Measurements from ENCODE around the gene CASZ1. TPM values are rescaled to one million over a fixed set of nuclear protein-coding genes. Genes with fewer than 3 reads are reported as not detected.

The CASZ1 gene
- total and polyA plus RNA-seq, 2 donors (not counting 1 experiment from before 2014, with no cell fraction given), result 0.34 to 0.50 TPM

- Histone ChIP-seq H4K20me1 (ENCODE audit: control insufficient read depth, extremely low read depth, insufficient read depth, low read length) (no peaks in the 10 kb centered on the region), H2AFZ (ENCODE audit: low read length) (no peak overlapping the region), H3K9me3 (ENCODE audit: control insufficient read depth, insufficient read depth, low read depth, low read length) (no peaks in the 10 kb centered on the region), H3K27me3 (ENCODE audit: control insufficient read depth, insufficient read depth, low read length) (no peaks in the 10 kb centered on the region), H3K9ac (ENCODE audit: insufficient read depth, low read length) (no peak overlapping the region), H3K4me1 (ENCODE audit: control insufficient read depth, extremely low read depth, insufficient read depth, low read length) (no peaks in the 10 kb centered on the region), H3K4me3 (replicated peaks in 1 of 4; ENCODE audit: control extremely low read depth in 1 of 4, insufficient read depth in 1 of 4, low read depth in 3 of 4, low read length in 4 of 4) (no peak overlapping the region), H3K27ac (ENCODE audit: insufficient read depth, low read length) (no peak overlapping the region), H3K79me2 (ENCODE audit: control insufficient read depth, insufficient read depth, low read length) (no peaks in the 10 kb centered on the region), H3K36me3 (ENCODE audit: control insufficient read depth, insufficient read depth, low read length) (no peaks in the 10 kb centered on the region), H3K4me2 (ENCODE audit: extremely low read depth, insufficient read depth, low read length) (no peak overlapping the region)
- TF ChIP-seq CTCF (conservative IDR thresholded peaks at IDR 0.05 in 1 of 2, IDR thresholded peaks at IDR 0.05 in 1 of 2; ENCODE audit: low read depth in 1 of 2, low read length in 2 of 2), result no peak
- peak; percentile 20 to 82 for DNase-seq (ENCODE audit: low read depth in 2 of 2)
Observed at GRCh38 chr1:10607228-10607627, 189.2 kb downstream of the CASZ1 start.

GRCh38 chr1:10606064-10606463, 190.4 kb downstream of the CASZ1 start:
- Histone ChIP-seq H3K79me2 (ENCODE audit: control insufficient read depth, insufficient read depth, low read length) (no peaks in the 10 kb centered on the region), H2AFZ (ENCODE audit: low read length) (no peak overlapping the region), H3K4me2 (ENCODE audit: extremely low read depth, insufficient read depth, low read length) (no peak overlapping the region), H3K9me3 (ENCODE audit: control insufficient read depth, insufficient read depth, low read depth, low read length) (no peaks in the 10 kb centered on the region), H3K36me3 (ENCODE audit: control insufficient read depth, insufficient read depth, low read length) (no peaks in the 10 kb centered on the region), H3K27ac (ENCODE audit: insufficient read depth, low read length) (no peak overlapping the region), H3K27me3 (ENCODE audit: control insufficient read depth, insufficient read depth, low read length) (no peaks in the 10 kb centered on the region), H4K20me1 (ENCODE audit: control insufficient read depth, extremely low read depth, insufficient read depth, low read length) (no peaks in the 10 kb centered on the region), H3K4me1 (ENCODE audit: control insufficient read depth, extremely low read depth, insufficient read depth, low read length) (no peaks in the 10 kb centered on the region), H3K9ac (ENCODE audit: insufficient read depth, low read length) (no peak overlapping the region), H3K4me3 (replicated peaks in 1 of 4; ENCODE audit: control extremely low read depth in 1 of 4, insufficient read depth in 1 of 4, low read depth in 3 of 4, low read length in 4 of 4) (no peak overlapping the region)
- DNase-seq (ENCODE audit: low read depth in 2 of 2), result peak in 1 of 2 donors; percentile 71
- TF ChIP-seq EZH2 (IDR thresholded peaks at IDR 0.05; ENCODE audit: low read length, missing control alignments), result no peak

- TF ChIP-seq EZH2 (IDR thresholded peaks at IDR 0.05; ENCODE audit: low read length, missing control alignments) (no peak), CTCF (conservative IDR thresholded peaks at IDR 0.05 in 1 of 2, IDR thresholded peaks at IDR 0.05 in 1 of 2; ENCODE audit: low read depth in 1 of 2, low read length in 2 of 2) (no peak)
- no peaks in the 10 kb centered on the region for H3K27me3 ChIP-seq (ENCODE audit: control insufficient read depth, insufficient read depth, low read length)
- H3K79me2 ChIP-seq (ENCODE audit: control insufficient read depth, insufficient read depth, low read length), result no peaks in the 10 kb centered on the region
- no peak for DNase-seq (ENCODE audit: low read depth in 2 of 2)
- H3K4me3 ChIP-seq (replicated peaks in 1 of 4; ENCODE audit: control extremely low read depth in 1 of 4, insufficient read depth in 1 of 4, low read depth in 3 of 4, low read length in 4 of 4), result no peak overlapping the region
- H3K9me3 ChIP-seq (ENCODE audit: control insufficient read depth, insufficient read depth, low read depth, low read length), result no peaks in the 10 kb centered on the region
- no peak overlapping the region for H2AFZ ChIP-seq (ENCODE audit: low read length)
- no peak overlapping the region for H3K4me2 ChIP-seq (ENCODE audit: extremely low read depth, insufficient read depth, low read length)
- no peaks in the 10 kb centered on the region for H3K36me3 ChIP-seq (ENCODE audit: control insufficient read depth, insufficient read depth, low read length)
- no peak overlapping the region for H3K27ac ChIP-seq (ENCODE audit: insufficient read depth, low read length)
- H3K9ac ChIP-seq (ENCODE audit: insufficient read depth, low read length), result no peak overlapping the region
- no peaks in the 10 kb centered on the region for H3K4me1 ChIP-seq (ENCODE audit: control insufficient read depth, extremely low read depth, insufficient read depth, low read length)
- no peaks in the 10 kb centered on the region for H4K20me1 ChIP-seq (ENCODE audit: control insufficient read depth, extremely low read depth, insufficient read depth, low read length)
Observed at GRCh38 chr1:10604966-10605365, 191.5 kb downstream of the CASZ1 start.
